ENCODE data around the gene MRGPRD. TPM values are rescaled to one million over a fixed set of nuclear protein-coding genes. Genes with fewer than 3 reads are reported as not detected.

The MRGPRD gene
- total RNA-seq, 2 donors from 2014 or later, result not detected

GRCh38 chr11:68936676-68937620 lies 43.8 kb downstream of the MRGPRD start:
- Mint-ChIP-seq H3K27ac (no peak overlapping the region), H3K4me3 (no peak overlapping the region), H3K4me1 (peaks cover 2% of the 10 kb centered on the region), H3K27me3 (no peaks in the 10 kb centered on the region), H3K36me3 (ENCODE audit: low read depth) (peaks cover 4% of the 10 kb centered on the region)
- ATAC-seq, result no peak
- no peak for DNase-seq
- H3K9me3 ChIP-seq (ENCODE audit: control insufficient read depth, low read length, poor library complexity, severe bottlenecking), result no peaks in the 10 kb centered on the region

DNA sequence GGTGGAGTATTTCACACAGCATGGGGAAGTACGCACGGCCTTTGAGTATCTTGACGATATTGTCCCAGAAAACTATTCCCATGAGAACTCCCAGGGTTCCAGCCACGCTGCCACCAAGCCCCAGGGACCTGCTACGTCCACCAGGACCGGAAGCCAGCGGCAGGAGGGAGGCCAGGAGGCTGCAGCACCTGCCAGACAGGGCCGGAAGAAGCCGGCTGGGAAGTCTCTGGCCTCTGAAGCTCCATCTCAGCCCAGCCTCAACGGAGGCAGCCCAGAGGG lies 44.5 kb downstream of the MRGPRD start:
- H3K36me3 Mint-ChIP-seq (ENCODE audit: low read depth), result peaks cover 6% of the 10 kb centered on the region
- H3K27me3 Mint-ChIP-seq, result no peaks in the 10 kb centered on the region

DNA sequence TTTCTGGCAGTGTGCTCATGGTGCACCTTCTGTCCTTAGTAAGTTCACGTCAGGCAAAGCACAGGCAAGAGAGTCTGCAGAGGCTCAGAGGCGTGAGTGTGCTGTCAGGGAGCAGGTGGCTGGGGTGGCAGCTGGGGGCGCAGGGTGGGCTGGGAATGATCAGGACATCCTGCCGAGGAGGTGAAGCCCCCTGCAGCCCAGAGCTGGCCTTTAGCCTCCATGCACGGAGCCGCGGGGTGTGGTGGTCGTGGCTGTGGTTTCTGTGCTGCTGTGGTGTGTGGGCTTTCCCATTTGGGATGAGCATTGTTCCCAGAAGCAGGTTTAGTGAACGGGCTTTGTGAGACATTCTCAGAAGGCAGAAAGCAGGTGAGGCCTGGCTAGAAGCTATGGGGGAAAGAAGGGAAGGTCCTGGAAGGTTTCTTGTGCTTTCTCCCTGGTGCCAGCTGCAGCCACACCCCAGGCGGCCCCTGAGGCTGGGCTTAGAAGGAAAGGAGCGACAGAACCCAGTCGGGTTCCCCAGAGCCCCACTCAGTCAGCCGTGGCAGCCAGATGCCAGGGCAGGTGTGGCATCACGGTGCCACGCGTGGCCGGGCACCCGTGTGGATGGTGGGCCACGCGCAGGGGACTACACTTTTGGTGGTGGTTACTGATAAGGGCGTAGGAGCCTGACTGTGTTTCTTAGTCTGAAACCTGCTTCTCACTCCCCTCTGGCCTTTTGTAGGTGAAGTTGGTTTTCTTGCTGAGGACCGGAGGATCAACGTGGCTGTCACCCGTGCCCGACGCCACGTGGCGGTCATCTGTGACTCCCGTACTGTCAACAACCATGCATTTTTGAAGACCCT lies 45.0 kb downstream of the MRGPRD start:
- Mint-ChIP-seq H3K27me3 (no peaks in the 10 kb centered on the region), H3K36me3 (ENCODE audit: low read depth) (peaks cover 6% of the 10 kb centered on the region), H3K4me1 (peaks cover 4% of the 10 kb centered on the region), H3K27ac (no peak overlapping the region), H3K4me3 (no peak overlapping the region)
- no peak for ATAC-seq
- no peaks in the 10 kb centered on the region for H3K9me3 ChIP-seq (ENCODE audit: control insufficient read depth, low read length, poor library complexity, severe bottlenecking)
- DNase-seq, result no peak

More for the DNA sequence above, 44.5 kb downstream of the MRGPRD start:
- Mint-ChIP-seq H3K4me3 (no peak overlapping the region), H3K4me1 (peaks cover 4% of the 10 kb centered on the region), H3K27ac (no peak overlapping the region)
- no peak for DNase-seq
- H3K9me3 ChIP-seq (ENCODE audit: control insufficient read depth, low read length, poor library complexity, severe bottlenecking), result no peaks in the 10 kb centered on the region
- no peak for ATAC-seq

- H3K9me3 ChIP-seq (ENCODE audit: control insufficient read depth, low read length, poor library complexity, severe bottlenecking), result no peaks in the 10 kb centered on the region
- H3K27me3 Mint-ChIP-seq, result no peaks in the 10 kb centered on the region
- H3K36me3 Mint-ChIP-seq (ENCODE audit: low read depth), result peaks cover 10% of the 10 kb centered on the region
- ATAC-seq, result no peak
- no peak overlapping the region for H3K4me3 Mint-ChIP-seq
- H3K4me1 Mint-ChIP-seq, result peaks cover 7% of the 10 kb centered on the region
- DNase-seq, result no peak
- no peak overlapping the region for H3K27ac Mint-ChIP-seq
Observed at GRCh38 chr11:68935066-68935465, 45.7 kb downstream of the MRGPRD start.

DNA sequence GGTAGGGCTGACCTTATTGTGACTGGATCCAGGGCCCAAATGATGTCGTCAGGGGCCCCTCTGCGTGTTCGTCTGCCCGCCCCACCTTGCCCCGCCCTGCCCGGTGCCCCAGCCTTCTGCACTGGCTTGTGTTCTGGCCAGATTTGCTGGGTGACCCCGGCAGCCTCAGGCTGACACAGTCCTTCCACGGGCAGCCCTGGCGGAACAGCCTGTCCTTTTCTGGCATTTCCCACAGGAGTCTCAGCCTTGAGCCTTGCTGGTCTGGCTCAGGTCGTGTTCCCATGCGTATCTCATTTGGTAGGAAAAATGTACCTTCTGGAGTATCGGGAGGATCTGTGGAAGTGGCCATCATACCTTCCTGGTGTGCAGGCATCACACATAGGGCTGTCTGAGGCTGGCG lies 46.1 kb downstream of the MRGPRD start:
- ATAC-seq, result no peak
- Mint-ChIP-seq H3K4me3 (no peak overlapping the region), H3K4me1 (peaks cover 7% of the 10 kb centered on the region), H3K36me3 (ENCODE audit: low read depth) (peaks cover 10% of the 10 kb centered on the region), H3K27ac (no peak overlapping the region), H3K27me3 (no peaks in the 10 kb centered on the region)
- H3K9me3 ChIP-seq (ENCODE audit: control insufficient read depth, low read length, poor library complexity, severe bottlenecking), result no peaks in the 10 kb centered on the region
- DNase-seq, result no peak

- Mint-ChIP-seq H3K27me3 (no peaks in the 10 kb centered on the region), H3K27ac (no peak overlapping the region), H3K36me3 (ENCODE audit: low read depth) (peaks cover 10% of the 10 kb centered on the region), H3K4me1 (peaks cover 7% of the 10 kb centered on the region), H3K4me3 (no peak overlapping the region)
- DNase-seq (no peak), ATAC-seq (no peak)
- H3K9me3 ChIP-seq (ENCODE audit: control insufficient read depth, low read length, poor library complexity, severe bottlenecking), result no peaks in the 10 kb centered on the region
Observed at GRCh38 chr11:68934321-68934645, 46.5 kb downstream of the MRGPRD start.

GRCh38 chr11:68933605-68934320 lies 47.0 kb downstream of the MRGPRD start:
- Mint-ChIP-seq H3K36me3 (ENCODE audit: low read depth) (peaks cover 8% of the 10 kb centered on the region), H3K4me3 (no peak overlapping the region), H3K4me1 (peaks cover 7% of the 10 kb centered on the region), H3K27ac (no peak overlapping the region), H3K27me3 (no peaks in the 10 kb centered on the region)
- no peak for ATAC-seq
- DNase-seq, result no peak
- H3K9me3 ChIP-seq (ENCODE audit: control insufficient read depth, low read length, poor library complexity, severe bottlenecking), result no peaks in the 10 kb centered on the region

DNA sequence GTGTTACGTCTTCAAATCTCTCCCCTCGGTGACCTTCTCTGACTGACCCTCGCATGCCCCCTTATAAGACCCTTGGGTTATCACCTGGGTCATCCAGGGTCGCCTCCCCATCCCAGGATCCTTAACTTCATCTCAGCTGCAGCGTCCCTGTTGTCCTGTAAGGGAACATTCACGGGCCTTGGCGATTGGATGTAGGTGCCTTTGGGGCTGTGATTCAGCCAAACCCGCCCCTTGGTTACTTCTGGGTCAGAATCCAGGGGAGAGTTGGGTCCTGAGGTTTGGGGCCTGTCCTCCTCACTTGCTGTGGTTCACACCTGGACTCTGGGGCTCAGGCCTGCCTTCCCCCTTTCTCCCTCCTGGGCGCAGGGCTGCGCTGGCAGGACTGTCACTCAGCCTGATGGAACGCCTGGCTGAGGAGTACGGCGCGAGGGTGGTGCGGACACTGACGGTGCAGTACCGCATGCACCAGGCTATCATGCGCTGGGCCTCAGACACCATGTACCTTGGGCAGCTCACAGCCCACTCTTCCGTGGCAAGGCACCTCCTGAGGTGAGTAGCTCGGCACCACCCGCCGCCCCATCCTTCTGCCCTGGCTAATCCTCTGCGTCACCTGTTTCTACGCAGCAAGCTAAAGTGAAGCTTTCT lies 47.7 kb downstream of the MRGPRD start:
- Mint-ChIP-seq H3K27ac (peak overlapping the region; percentile 61), H3K4me1 (peaks cover 7% of the 10 kb centered on the region), H3K36me3 (ENCODE audit: low read depth) (peaks cover 7% of the 10 kb centered on the region), H3K4me3 (no peak overlapping the region), H3K27me3 (no peaks in the 10 kb centered on the region)
- no peaks in the 10 kb centered on the region for H3K9me3 ChIP-seq (ENCODE audit: control insufficient read depth, low read length, poor library complexity, severe bottlenecking)
- no peak for DNase-seq
- ATAC-seq, result no peak

- H3K27me3 Mint-ChIP-seq, result no peaks in the 10 kb centered on the region
- H3K27ac Mint-ChIP-seq, result peak overlapping the region; percentile 61
- ATAC-seq, result no peak
Observed at GRCh38 chr11:68932358-68932757, 48.4 kb downstream of the MRGPRD start.

GRCh38 chr11:68931911-68932310 lies 48.9 kb downstream of the MRGPRD start:
- H3K4me1 Mint-ChIP-seq, result peaks cover 7% of the 10 kb centered on the region
- ATAC-seq (no peak), DNase-seq (no peak)
- H3K4me3 Mint-ChIP-seq, result no peak overlapping the region
- peak overlapping the region; percentile 61 for H3K27ac Mint-ChIP-seq
- H3K36me3 Mint-ChIP-seq (ENCODE audit: low read depth), result peaks cover 9% of the 10 kb centered on the region
- no peaks in the 10 kb centered on the region for H3K27me3 Mint-ChIP-seq
- no peaks in the 10 kb centered on the region for H3K9me3 ChIP-seq (ENCODE audit: control insufficient read depth, low read length, poor library complexity, severe bottlenecking)

More at GRCh38 chr11:68932358-68932757, 48.4 kb downstream of the MRGPRD start:
- no peak for DNase-seq
- peaks cover 7% of the 10 kb centered on the region for H3K4me1 Mint-ChIP-seq
- no peaks in the 10 kb centered on the region for H3K9me3 ChIP-seq (ENCODE audit: control insufficient read depth, low read length, poor library complexity, severe bottlenecking)
- peaks cover 7% of the 10 kb centered on the region for H3K36me3 Mint-ChIP-seq (ENCODE audit: low read depth)
- no peak overlapping the region for H3K4me3 Mint-ChIP-seq

- H3K27me3 Mint-ChIP-seq, result no peaks in the 10 kb centered on the region
- no peak for DNase-seq
- no peak overlapping the region for H3K4me3 Mint-ChIP-seq
Observed at GRCh38 chr11:68930991-68931855, 49.6 kb downstream of the MRGPRD start.

More at GRCh38 chr11:68930991-68931855, 49.6 kb downstream of the MRGPRD start:
- Mint-ChIP-seq H3K4me1 (peaks cover 7% of the 10 kb centered on the region), H3K27ac (peak overlapping the region; percentile 16), H3K36me3 (ENCODE audit: low read depth) (peaks cover 9% of the 10 kb centered on the region)
- ATAC-seq, result no peak
- no peaks in the 10 kb centered on the region for H3K9me3 ChIP-seq (ENCODE audit: control insufficient read depth, low read length, poor library complexity, severe bottlenecking)
